ENCODE data around the gene C2CD4D. TPM values are rescaled to one million over a fixed set of nuclear protein-coding genes. Genes with fewer than 3 reads are reported as not detected.

Gene C2CD4D
- total and polyA plus RNA-seq, 2 donors (not counting 1 experiment from before 2014, with no cell fraction given) = 0.07 TPM; not detected in 1

- peaks cover 4% of the 10 kb centered on the region for H3K4me1 Mint-ChIP-seq
- no peaks in the 10 kb centered on the region for H3K9me3 Mint-ChIP-seq (ENCODE audit: insufficient read depth)
- POLR2A ChIA-PET = no interaction called here
- intact Hi-C loops (cut with micrococcal nuclease) = no loop called here
- Histone ChIP-seq H3K4me1 (ENCODE audit: control insufficient read depth in 2 of 2, insufficient read depth in 2 of 2, low read length in 2 of 2) (no peaks in the 10 kb centered on the region), H3K27ac (ENCODE audit: low read length in 2 of 2) (no peak overlapping the region), H3K4me2 (replicated peaks; ENCODE audit: low read depth, low read length, poor library complexity, severe bottlenecking) (no peak overlapping the region), H3K9ac (ENCODE audit: low read length) (no peak overlapping the region), H3K4me3 (ENCODE audit: control extremely low read depth in 1 of 5, extremely low read depth in 1 of 5, insufficient read depth in 1 of 5, low read depth in 2 of 5, low read length in 4 of 5) (no peak overlapping the region), H3K36me3 (replicated peaks in 1 of 2; ENCODE audit: control extremely low read depth in 1 of 2, control insufficient read depth in 1 of 2, extremely low read depth in 1 of 2, insufficient read depth in 2 of 2, low read length in 1 of 2) (no peaks in the 10 kb centered on the region), H2AFZ (ENCODE audit: insufficient read depth, low read depth, low read length, poor library complexity, severe bottlenecking) (no peak overlapping the region), H3K9me3 (ENCODE audit: control extremely low read depth in 1 of 3, control insufficient read depth in 2 of 3, insufficient read depth in 1 of 3, low read length in 2 of 3) (no peaks in the 10 kb centered on the region), H3K79me2 (ENCODE audit: control insufficient read depth, insufficient read depth, low read length) (no peaks in the 10 kb centered on the region), H3K27me3 (replicated peaks in 1 of 4; ENCODE audit: control extremely low read depth in 1 of 4, control insufficient read depth in 3 of 4, insufficient read depth in 4 of 4, low read length in 3 of 4) (peaks cover 0 to 3% (median 0%) of the 10 kb centered on the region in 4 experiments), H4K20me1 (ENCODE audit: control insufficient read depth, insufficient read depth, low read length, poor library complexity, severe bottlenecking) (no peaks in the 10 kb centered on the region)
- no peak for TF ChIP-seq EZH2 (IDR thresholded peaks at IDR 0.05; ENCODE audit: borderline replicate concordance, insufficient read depth, low read depth, low read length, poor library complexity, severe bottlenecking)
- TF ChIP-seq, protein P1, sequence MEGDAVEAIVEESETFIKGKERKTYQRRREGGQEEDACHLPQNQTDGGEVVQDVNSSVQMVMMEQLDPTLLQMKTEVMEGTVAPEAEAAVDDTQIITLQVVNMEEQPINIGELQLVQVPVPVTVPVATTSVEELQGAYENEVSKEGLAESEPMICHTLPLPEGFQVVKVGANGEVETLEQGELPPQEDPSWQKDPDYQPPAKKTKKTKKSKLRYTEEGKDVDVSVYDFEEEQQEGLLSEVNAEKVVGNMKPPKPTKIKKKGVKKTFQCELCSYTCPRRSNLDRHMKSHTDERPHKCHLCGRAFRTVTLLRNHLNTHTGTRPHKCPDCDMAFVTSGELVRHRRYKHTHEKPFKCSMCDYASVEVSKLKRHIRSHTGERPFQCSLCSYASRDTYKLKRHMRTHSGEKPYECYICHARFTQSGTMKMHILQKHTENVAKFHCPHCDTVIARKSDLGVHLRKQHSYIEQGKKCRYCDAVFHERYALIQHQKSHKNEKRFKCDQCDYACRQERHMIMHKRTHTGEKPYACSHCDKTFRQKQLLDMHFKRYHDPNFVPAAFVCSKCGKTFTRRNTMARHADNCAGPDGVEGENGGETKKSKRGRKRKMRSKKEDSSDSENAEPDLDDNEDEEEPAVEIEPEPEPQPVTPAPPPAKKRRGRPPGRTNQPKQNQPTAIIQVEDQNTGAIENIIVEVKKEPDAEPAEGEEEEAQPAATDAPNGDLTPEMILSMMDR (IDR thresholded peaks at IDR 0.05) = no peak
- DNase-seq (no peak), ATAC-seq (ENCODE audit: low read depth) (no peak)
- H3K27me3 Mint-ChIP-seq = peaks cover 24% of the 10 kb centered on the region
- H3K4me3 Mint-ChIP-seq = no peak overlapping the region
- CTCF ChIA-PET = no interaction called here
- H3K27ac Mint-ChIP-seq = no peak overlapping the region
- 100% methylated on average over 1 of the region's 9 CpGs for WGBS (ENCODE audit: insufficient coverage)
These were observed 28.4 kb downstream of the C2CD4D start for GRCh38 chr1:151811181-151811580.

DNA sequence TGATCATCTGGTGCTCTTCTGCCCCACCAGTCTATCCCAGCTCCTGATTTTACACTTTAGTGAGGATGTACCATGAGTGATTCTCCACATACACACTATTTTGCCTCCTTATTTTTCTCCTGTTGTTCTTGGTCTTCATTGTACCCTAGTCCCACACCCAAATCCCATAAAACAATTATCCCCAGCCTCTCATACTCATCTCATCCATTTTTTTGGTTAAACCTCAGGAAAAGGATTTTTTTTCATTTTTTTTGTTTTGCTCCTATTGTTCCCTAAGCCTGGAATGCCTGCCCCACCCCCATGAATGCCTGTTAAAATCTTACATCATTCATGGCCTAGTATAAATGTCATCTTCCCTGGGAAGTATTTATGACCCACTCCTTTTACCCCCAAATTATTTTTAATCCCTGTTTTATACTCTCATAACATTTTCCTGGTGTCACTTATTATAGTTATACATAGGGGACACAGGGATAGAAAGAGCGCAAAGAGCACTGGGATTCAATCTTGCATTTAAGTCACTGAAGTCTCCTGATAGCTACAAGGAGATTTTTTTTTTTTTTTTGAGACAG lies 29.5 kb downstream of the C2CD4D start:
- Mint-ChIP-seq H3K9me3 (ENCODE audit: insufficient read depth) (no peaks in the 10 kb centered on the region), H3K27ac (no peak overlapping the region)
- CTCF ChIA-PET = no interaction called here

More for the DNA sequence above, 29.5 kb downstream of the C2CD4D start:
- Histone ChIP-seq H3K4me3 (ENCODE audit: control extremely low read depth in 1 of 5, extremely low read depth in 1 of 5, insufficient read depth in 1 of 5, low read depth in 2 of 5, low read length in 4 of 5) (no peak overlapping the region), H3K27ac (ENCODE audit: low read length in 2 of 2) (no peak overlapping the region), H3K9me3 (ENCODE audit: control extremely low read depth in 1 of 3, control insufficient read depth in 2 of 3, insufficient read depth in 1 of 3, low read length in 2 of 3) (no peaks in the 10 kb centered on the region), H3K9ac (ENCODE audit: low read length) (no peak overlapping the region), H2AFZ (ENCODE audit: insufficient read depth, low read depth, low read length, poor library complexity, severe bottlenecking) (no peak overlapping the region), H3K36me3 (replicated peaks in 1 of 2; ENCODE audit: control extremely low read depth in 1 of 2, control insufficient read depth in 1 of 2, extremely low read depth in 1 of 2, insufficient read depth in 2 of 2, low read length in 1 of 2) (no peaks in the 10 kb centered on the region), H4K20me1 (ENCODE audit: control insufficient read depth, insufficient read depth, low read length, poor library complexity, severe bottlenecking) (no peaks in the 10 kb centered on the region), H3K27me3 (replicated peaks in 1 of 4; ENCODE audit: control extremely low read depth in 1 of 4, control insufficient read depth in 3 of 4, insufficient read depth in 4 of 4, low read length in 3 of 4) (no peaks in the 10 kb centered on the region), H3K4me1 (ENCODE audit: control insufficient read depth in 2 of 2, insufficient read depth in 2 of 2, low read length in 2 of 2) (no peaks in the 10 kb centered on the region), H3K4me2 (replicated peaks; ENCODE audit: low read depth, low read length, poor library complexity, severe bottlenecking) (no peak overlapping the region), H3K79me2 (ENCODE audit: control insufficient read depth, insufficient read depth, low read length) (no peaks in the 10 kb centered on the region)
- intact Hi-C loops (cut with micrococcal nuclease) = no loop called here
- H3K4me1 Mint-ChIP-seq = peaks cover 4% of the 10 kb centered on the region
- TF ChIP-seq, protein P1 (IDR thresholded peaks at IDR 0.05) = no peak
- TF ChIP-seq EZH2 (IDR thresholded peaks at IDR 0.05; ENCODE audit: borderline replicate concordance, insufficient read depth, low read depth, low read length, poor library complexity, severe bottlenecking) = no peak
- POLR2A ChIA-PET = interaction anchor here (0.6 kb wide), 1 partner anchor 581 kb away, joined by 6 read pairs; no protein-coding TSS in a partner anchor
- no peak for ATAC-seq (ENCODE audit: low read depth)
- no peak for DNase-seq
- no CpG with 5 or more reads among the region's 1 CpG for WGBS (ENCODE audit: insufficient coverage)
- peaks cover 21% of the 10 kb centered on the region for H3K27me3 Mint-ChIP-seq
- no peak overlapping the region for H3K4me3 Mint-ChIP-seq
